Measurements from ENCODE around the gene PLEKHB2.
"Not testable (repeated sequence)": the region's sequence is repeated elsewhere in the genome, so short reads cannot be mapped to it uniquely, and the experiment has no call there.

The PLEKHB2 gene

GRCh38 chr2:131148426-131148825 is 43.3 kb downstream of the PLEKHB2 start:
- Histone ChIP-seq H3K4me3 (ENCODE audit: low read depth, low read length) (no peak overlapping the region), H3K23ac (ENCODE audit: low read length) (no peak overlapping the region), H3K4me2 (ENCODE audit: low read length) (no peak overlapping the region), H2BK5ac (ENCODE audit: low read depth, low read length, poor library complexity) (no peak overlapping the region), H3K14ac (ENCODE audit: low read length) (no peak overlapping the region), H3K27ac (ENCODE audit: low read depth, low read length) (no peak overlapping the region), H2BK12ac (ENCODE audit: low read length) (no peak overlapping the region), H3K4me1 (ENCODE audit: control insufficient read depth in 1 of 2, insufficient read depth in 2 of 2, low read length in 2 of 2) (no peaks in the 10 kb centered on the region), H2AK5ac (ENCODE audit: low read length) (no peak overlapping the region), H3K79me2 (ENCODE audit: control insufficient read depth, insufficient read depth, low read length, poor library complexity) (no peaks in the 10 kb centered on the region), H4K12ac (ENCODE audit: low read depth, low read length) (no peak overlapping the region), H3K9ac (ENCODE audit: low read length) (no peak overlapping the region), H3K36me3 (ENCODE audit: control insufficient read depth in 1 of 2, insufficient read depth in 2 of 2, low read length in 2 of 2) (peaks cover 27 to 44% of the 10 kb centered on the region in 2 experiments), H3K27me3 (ENCODE audit: insufficient read depth, low read length) (no peaks in the 10 kb centered on the region), H2BK120ac (ENCODE audit: insufficient read depth, low read length, poor library complexity) (no peak overlapping the region), H3K4ac (ENCODE audit: low read depth, low read length) (no peak overlapping the region), H3K79me1 (ENCODE audit: low read length) (no peaks in the 10 kb centered on the region), H3K18ac (ENCODE audit: low read length) (no peak overlapping the region), H3K9me3 (ENCODE audit: insufficient read depth, low read depth, low read length) (no peaks in the 10 kb centered on the region), H4K8ac (ENCODE audit: low read depth, low read length) (no peak overlapping the region), H2AFZ (ENCODE audit: insufficient read depth, low read length, poor library complexity) (no peak overlapping the region), H4K91ac (ENCODE audit: low read depth, low read length) (no peak overlapping the region)
- peak; percentile 13 to 50 for DNase-seq
- no CpG with 5 or more reads among the region's 3 CpGs for WGBS (ENCODE audit: extremely low coverage, insufficient coverage, insufficient read length)

GRCh38 chr2:131150109-131150508 is 45.0 kb downstream of the PLEKHB2 start:
- WGBS (ENCODE audit: extremely low coverage, insufficient coverage, insufficient read length) = no CpG with 5 or more reads among the region's 9 CpGs
- not testable (repeated sequence) for H3K18ac ChIP-seq (ENCODE audit: low read length); H4K12ac ChIP-seq (ENCODE audit: low read depth, low read length); H3K4me2 ChIP-seq (ENCODE audit: low read length); H3K79me2 ChIP-seq (ENCODE audit: control insufficient read depth, insufficient read depth, low read length, poor library complexity); H2AK5ac ChIP-seq (ENCODE audit: low read length); H3K27me3 ChIP-seq (ENCODE audit: insufficient read depth, low read length); H2BK12ac ChIP-seq (ENCODE audit: low read length); H4K8ac ChIP-seq (ENCODE audit: low read depth, low read length); H3K9me3 ChIP-seq (ENCODE audit: insufficient read depth, low read depth, low read length); H3K4me3 ChIP-seq (ENCODE audit: low read depth, low read length); DNase-seq; H3K4ac ChIP-seq (ENCODE audit: low read depth, low read length); H3K9ac ChIP-seq (ENCODE audit: low read length); H3K27ac ChIP-seq (ENCODE audit: low read depth, low read length); H3K79me1 ChIP-seq (ENCODE audit: low read length); H3K4me1 ChIP-seq (ENCODE audit: control insufficient read depth in 1 of 2, insufficient read depth in 2 of 2, low read length in 2 of 2); H2BK5ac ChIP-seq (ENCODE audit: low read depth, low read length, poor library complexity); H2BK120ac ChIP-seq (ENCODE audit: insufficient read depth, low read length, poor library complexity); H3K23ac ChIP-seq (ENCODE audit: low read length); H4K91ac ChIP-seq (ENCODE audit: low read depth, low read length); H3K14ac ChIP-seq (ENCODE audit: low read length); H2AFZ ChIP-seq (ENCODE audit: insufficient read depth, low read length, poor library complexity)
- H3K36me3 ChIP-seq (ENCODE audit: control insufficient read depth in 1 of 2, insufficient read depth in 2 of 2, low read length in 2 of 2) = peaks cover 20 to 31% of the 10 kb centered on the region in 2 experiments

DNA sequence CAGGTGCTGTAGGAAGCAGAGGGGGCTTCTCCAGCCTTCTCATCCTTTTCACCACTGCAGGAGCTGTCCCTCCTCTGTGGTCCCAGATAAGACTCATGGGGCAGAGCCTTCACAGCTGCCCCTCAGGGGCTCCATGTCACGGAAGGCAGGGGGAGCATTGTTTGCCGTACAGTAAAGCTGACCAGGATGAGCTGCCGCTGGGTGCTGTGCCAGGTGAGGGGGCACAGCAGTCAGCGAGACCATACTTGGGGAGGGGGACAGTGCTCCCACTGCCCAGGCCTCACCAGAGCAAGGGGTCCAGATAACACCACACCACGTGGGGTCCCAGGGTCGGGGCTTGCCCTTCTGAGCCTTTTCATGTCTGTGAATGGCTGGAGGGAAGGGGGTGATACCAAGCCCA is 46.3 kb downstream of the PLEKHB2 start:
- no peak overlapping the region for H2BK5ac ChIP-seq (ENCODE audit: low read depth, low read length, poor library complexity)
- H3K36me3 ChIP-seq (ENCODE audit: control insufficient read depth in 1 of 2, insufficient read depth in 2 of 2, low read length in 2 of 2) = peaks cover 18 to 24% of the 10 kb centered on the region in 2 experiments
- H4K12ac ChIP-seq (ENCODE audit: low read depth, low read length) = no peak overlapping the region
- H3K27me3 ChIP-seq (ENCODE audit: insufficient read depth, low read length) = no peaks in the 10 kb centered on the region
- H3K27ac ChIP-seq (ENCODE audit: low read depth, low read length) = no peak overlapping the region
- no peaks in the 10 kb centered on the region for H3K4me1 ChIP-seq (ENCODE audit: control insufficient read depth in 1 of 2, insufficient read depth in 2 of 2, low read length in 2 of 2)
- H3K4me2 ChIP-seq (ENCODE audit: low read length) = no peak overlapping the region
- H3K9ac ChIP-seq (ENCODE audit: low read length) = no peak overlapping the region
- no peak overlapping the region for H4K8ac ChIP-seq (ENCODE audit: low read depth, low read length)
- H3K4ac ChIP-seq (ENCODE audit: low read depth, low read length) = no peak overlapping the region
- DNase-seq = no peak
- H3K4me3 ChIP-seq (ENCODE audit: low read depth, low read length) = no peak overlapping the region
- no peak overlapping the region for H2BK12ac ChIP-seq (ENCODE audit: low read length)
- H3K23ac ChIP-seq (ENCODE audit: low read length) = no peak overlapping the region
- no peak overlapping the region for H4K91ac ChIP-seq (ENCODE audit: low read depth, low read length)
- H3K79me2 ChIP-seq (ENCODE audit: control insufficient read depth, insufficient read depth, low read length, poor library complexity) = no peaks in the 10 kb centered on the region
- no peak overlapping the region for H2AK5ac ChIP-seq (ENCODE audit: low read length)
- H2BK120ac ChIP-seq (ENCODE audit: insufficient read depth, low read length, poor library complexity) = no peak overlapping the region
- WGBS (ENCODE audit: extremely low coverage, insufficient coverage, insufficient read length) = no CpG with 5 or more reads among the region's 6 CpGs
- H2AFZ ChIP-seq (ENCODE audit: insufficient read depth, low read length, poor library complexity) = no peak overlapping the region
- no peak overlapping the region for H3K18ac ChIP-seq (ENCODE audit: low read length)
- H3K14ac ChIP-seq (ENCODE audit: low read length) = no peak overlapping the region
- no peaks in the 10 kb centered on the region for H3K79me1 ChIP-seq (ENCODE audit: low read length)
- peaks cover 4% of the 10 kb centered on the region for H3K9me3 ChIP-seq (ENCODE audit: insufficient read depth, low read depth, low read length)

DNA sequence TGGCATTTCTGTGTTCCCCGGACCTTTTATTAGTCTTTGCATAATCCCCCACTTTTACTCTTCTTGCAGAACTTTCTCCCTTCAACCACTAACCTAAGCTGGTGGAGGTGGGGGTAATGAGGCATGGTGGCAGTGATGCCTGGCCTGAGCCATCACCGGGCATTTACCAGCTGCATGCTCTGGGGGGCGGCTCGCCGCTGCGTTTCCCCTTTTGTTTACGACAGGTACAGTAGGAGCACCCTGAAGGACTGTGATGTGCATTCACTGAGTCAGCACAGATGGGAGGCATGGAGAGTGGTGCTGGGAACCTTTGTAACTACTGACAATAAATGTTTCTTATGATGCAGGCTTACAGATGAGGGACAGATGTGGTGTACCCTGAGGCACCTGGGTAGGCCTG is 46.9 kb downstream of the PLEKHB2 start:
- H2BK120ac ChIP-seq (ENCODE audit: insufficient read depth, low read length, poor library complexity) = no peak overlapping the region
- H2BK12ac ChIP-seq (ENCODE audit: low read length) = no peak overlapping the region
- H3K4me3 ChIP-seq (ENCODE audit: low read depth, low read length) = no peak overlapping the region
- no peaks in the 10 kb centered on the region for H3K27me3 ChIP-seq (ENCODE audit: insufficient read depth, low read length)
- H3K14ac ChIP-seq (ENCODE audit: low read length) = no peak overlapping the region
- WGBS (ENCODE audit: extremely low coverage, insufficient coverage, insufficient read length) = no CpG with 5 or more reads among the region's 7 CpGs
- no peak overlapping the region for H3K18ac ChIP-seq (ENCODE audit: low read length)
- no peak overlapping the region for H3K4me2 ChIP-seq (ENCODE audit: low read length)
- no peak overlapping the region for H4K12ac ChIP-seq (ENCODE audit: low read depth, low read length)
- H2AK5ac ChIP-seq (ENCODE audit: low read length) = no peak overlapping the region
- peaks cover 15 to 20% of the 10 kb centered on the region in 2 experiments for H3K36me3 ChIP-seq (ENCODE audit: control insufficient read depth in 1 of 2, insufficient read depth in 2 of 2, low read length in 2 of 2)
- H2BK5ac ChIP-seq (ENCODE audit: low read depth, low read length, poor library complexity) = no peak overlapping the region
- no peaks in the 10 kb centered on the region for H3K79me2 ChIP-seq (ENCODE audit: control insufficient read depth, insufficient read depth, low read length, poor library complexity)
- H2AFZ ChIP-seq (ENCODE audit: insufficient read depth, low read length, poor library complexity) = no peak overlapping the region
- H3K79me1 ChIP-seq (ENCODE audit: low read length) = no peaks in the 10 kb centered on the region
- peaks cover 4% of the 10 kb centered on the region for H3K9me3 ChIP-seq (ENCODE audit: insufficient read depth, low read depth, low read length)
- no peak overlapping the region for H3K4ac ChIP-seq (ENCODE audit: low read depth, low read length)
- no peak overlapping the region for H3K23ac ChIP-seq (ENCODE audit: low read length)
- no peak overlapping the region for H3K9ac ChIP-seq (ENCODE audit: low read length)
- no peak overlapping the region for H4K91ac ChIP-seq (ENCODE audit: low read depth, low read length)
- DNase-seq = no peak
- H3K27ac ChIP-seq (ENCODE audit: low read depth, low read length) = no peak overlapping the region
- no peaks in the 10 kb centered on the region for H3K4me1 ChIP-seq (ENCODE audit: control insufficient read depth in 1 of 2, insufficient read depth in 2 of 2, low read length in 2 of 2)
- no peak overlapping the region for H4K8ac ChIP-seq (ENCODE audit: low read depth, low read length)

Data from trophoblast cell (in vitro differentiated cells and primary cell).